Measurements from ENCODE around the gene PLD2. TPM values are rescaled to one million over a fixed set of nuclear protein-coding genes. Genes with fewer than 3 reads are reported as not detected.

The PLD2 gene
- total and polyA plus RNA-seq, 10 of the 15 experiments (the other 5 are each of a cell fraction or from before 2014, with no cell fraction given): 0.71 to 16.5 (median 7.0) TPM

GRCh38 chr17:4833941-4834680 lies 27.2 kb downstream of the PLD2 start (continued):
- TF ChIP-seq CUX1 (IDR thresholded peaks at IDR 0.05; ENCODE audit: insufficient replicate concordance, low read depth, low read length): no peak
- TF ChIP-seq EP300 (IDR thresholded peaks at IDR 0.05; ENCODE audit: borderline replicate concordance in 1 of 2, control insufficient read depth in 1 of 2, low read depth in 2 of 2, low read length in 2 of 2): no peak
- 0 out of 2 replicates have a peak, but pooled peaks have one; percentile 23 for TF ChIP-seq ELK1 (IDR thresholded peaks at IDR 0.05; ENCODE audit: low read depth, low read length)
- TF ChIP-seq CTCF (IDR thresholded peaks at IDR 0.05 in 2 of 3, conservative IDR thresholded peaks at IDR 0.05 in 1 of 3; ENCODE audit: control insufficient read depth in 2 of 3, extremely low read depth in 1 of 3, insufficient read depth in 1 of 3, low read depth in 3 of 3, low read length in 3 of 3): no peak
- TF ChIP-seq STAT3 (IDR thresholded peaks at IDR 0.05; ENCODE audit: low read depth, low read length): no peak
- peak; percentile 6 to 37; a peak in 1 of 4 replicates for TF ChIP-seq IKZF2 (IDR thresholded peaks at IDR 0.05)
- TF ChIP-seq NBN (IDR thresholded peaks at IDR 0.05): peak; percentile 76
- TF ChIP-seq ATF7 (IDR thresholded peaks at IDR 0.05; ENCODE audit: low read depth): no peak
- TF ChIP-seq MYB (IDR thresholded peaks at IDR 0.05; ENCODE audit: borderline replicate concordance, low read depth, low read length): no peak
- no peak for TF ChIP-seq ASH2L (IDR thresholded peaks at IDR 0.05; ENCODE audit: borderline replicate concordance, low read depth)
- peak; percentile 54; the same call in 1 of the 2 replicates for TF ChIP-seq MXI1 (IDR thresholded peaks at IDR 0.05; ENCODE audit: low read depth, low read length)
- peak; percentile 28 for TF ChIP-seq EED (IDR thresholded peaks at IDR 0.05; ENCODE audit: low read depth)
- peak; percentile 36; the same call in 1 of the 2 replicates for TF ChIP-seq MAX (IDR thresholded peaks at IDR 0.05; ENCODE audit: low read depth, low read length)
- TF ChIP-seq CREM (IDR thresholded peaks at IDR 0.05; ENCODE audit: low read depth): no peak
